Lung microvascular endothelial cell (primary cell): ENCODE data around the gene FSTL5. TPM values are rescaled to one million over a fixed set of nuclear protein-coding genes. Genes with fewer than 3 reads are reported as not detected.

Experiments used
- DNase-seq, 2 donors: peaks; one replicate each; pipeline versions ENCODE4 v3.0.0 to v3.0.0-alpha.2; 2010; ENCODE audit warnings: low read depth in 2 of 2
- total RNA-seq: library from RNA; depleted of rRNA; stranded (reverse); fragments of >200 nt; gene quantifications from 2 replicates; pipeline ENCODE4 v1.2.1, GENCODE V29; 2014

The FSTL5 gene
- total RNA-seq, 1 donor from 2014 or later, result not detected

DNA sequence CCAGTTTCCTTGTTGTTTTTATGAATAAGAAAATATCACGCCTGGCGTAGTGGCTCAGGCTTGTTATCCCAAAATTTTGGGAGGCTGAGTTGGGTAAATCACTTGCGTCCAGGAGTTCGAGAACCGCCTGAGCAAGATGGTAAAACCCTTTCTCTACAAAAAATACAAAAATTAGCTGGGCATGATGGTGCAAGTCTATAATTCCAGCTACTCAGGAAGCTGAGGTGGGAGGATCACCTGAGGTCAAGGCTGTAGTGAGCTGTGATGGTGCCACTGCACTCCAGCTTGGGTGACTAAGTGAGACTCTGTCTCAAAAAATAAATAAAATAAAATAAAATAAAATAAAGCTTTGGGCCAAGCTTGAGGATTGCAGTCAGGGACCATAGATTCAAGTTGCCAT lies 827.2 kb downstream of the FSTL5 start:
- DNase-seq, result no peak

DNA sequence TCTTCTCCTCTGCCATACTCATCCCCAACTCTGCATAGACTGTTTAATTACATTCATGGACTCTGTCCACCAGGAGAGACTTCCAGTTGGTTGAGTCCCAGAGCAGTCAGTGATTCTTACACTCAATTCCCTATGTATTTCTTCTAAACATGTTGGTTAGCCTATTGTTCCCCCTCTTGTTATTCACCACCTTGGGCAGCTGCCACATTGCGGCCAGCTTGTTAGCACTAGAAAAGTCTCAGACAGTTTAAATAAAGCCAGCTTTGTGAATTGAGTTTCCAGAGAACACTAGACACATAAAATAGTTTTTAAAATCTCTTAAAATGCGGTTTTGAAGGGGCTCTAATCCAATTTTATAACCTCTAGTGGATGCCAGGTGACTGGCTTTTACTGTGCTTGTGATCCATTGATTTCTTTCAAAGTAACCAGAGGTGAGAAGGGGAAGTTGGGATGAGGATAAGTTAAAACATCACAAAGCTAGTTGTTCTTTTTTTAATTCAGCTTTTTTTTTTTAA lies 827.7 kb downstream of the FSTL5 start:
- DNase-seq, result no peak
